ENCODE results near the gene SLC22A12. TPM values are rescaled to one million over a fixed set of nuclear protein-coding genes. Genes with fewer than 3 reads are reported as not detected.

SLC22A12 gene
- total and polyA plus RNA-seq, 2 of the 8 experiments (the other 6 are each of a cell fraction or from before 2014, with no cell fraction given), result not detected

DNA sequence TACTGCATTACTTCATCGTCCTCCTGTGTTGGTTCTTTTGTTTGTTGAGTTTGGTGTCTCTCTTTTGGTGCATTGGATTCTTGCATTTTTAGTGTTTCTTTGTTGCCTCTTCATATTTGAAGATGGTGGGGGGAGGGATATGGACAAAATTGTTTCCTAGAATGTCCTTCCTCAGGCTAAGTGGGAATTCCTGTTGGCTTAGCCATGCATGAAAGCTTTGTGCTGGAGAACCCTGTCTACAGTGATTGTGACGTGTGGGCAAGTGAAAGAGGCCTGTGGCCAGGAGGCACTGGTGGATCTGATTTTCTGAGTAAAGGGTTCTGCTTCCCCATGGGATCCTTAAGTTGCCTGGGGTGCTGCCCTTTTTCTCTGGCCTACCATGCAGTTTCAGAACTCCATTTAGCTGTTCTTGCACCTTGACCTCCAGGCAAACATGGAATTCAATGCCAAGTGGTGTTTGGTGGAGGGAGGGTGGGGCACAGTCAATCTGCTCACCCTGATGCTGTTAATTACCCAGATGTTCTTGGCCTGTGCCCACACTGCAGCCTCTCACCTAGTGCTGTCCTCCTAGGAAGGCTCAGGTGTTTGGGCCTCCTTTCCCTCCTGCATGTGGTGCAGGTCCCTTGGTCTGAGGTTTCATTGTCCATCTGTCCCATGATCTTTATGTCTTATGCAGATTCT is 46.3 kb upstream of the SLC22A12 start:
- no peak overlapping the region for H3K4ac ChIP-seq (replicated peaks; ENCODE audit: insufficient read length, low read depth, low read length)
- H2BK15ac ChIP-seq (ENCODE audit: low read length), result no peak overlapping the region
- ChIA-PET POLR2A (ENCODE audit: partially characterized antibody) (interaction anchor here (1.8 kb wide), 1 partner anchor 16 kb away, joined by 4 read pairs; no protein-coding TSS in a partner anchor), CTCF (ENCODE audit: partially characterized antibody) (interaction anchor here (1.0 to 11.3 kb wide), 2 partner anchors 95 to 105 kb away, joined by 3 to 84 read pairs; no protein-coding TSS in a partner anchor)
- H3K27me3 ChIP-seq (replicated peaks in 1 of 4; ENCODE audit: control insufficient read depth in 3 of 4, extremely low read depth in 1 of 4, insufficient read depth in 3 of 4, low read length in 3 of 4), result peaks cover 0 to 2% (median 1%) of the 10 kb centered on the region in 4 experiments; a peak in 3 of 7 replicates
- H3K79me2 ChIP-seq (ENCODE audit: control insufficient read depth in 1 of 2, insufficient read depth in 2 of 2, low read length in 2 of 2), result no peaks in the 10 kb centered on the region
- no peak overlapping the region for H3K9ac ChIP-seq (replicated peaks in 1 of 4; ENCODE audit: extremely low read depth in 1 of 4, low read depth in 3 of 4, low read length in 3 of 4)
- WGBS, 2 experiments (ENCODE audit: extremely low coverage in 1 of 2, insufficient coverage in 1 of 2, insufficient read length in 1 of 2, insufficient replicate concordance in 2 of 2, low coverage in 1 of 2, low lambda C conversion rate in 2 of 2, missing lambda C conversion rate in 1 of 2), result 81% methylated on average over 2 of the region's 2 CpGs; no CpG with 5 or more reads in 1 of the 2 experiments
- H4K5ac ChIP-seq (ENCODE audit: insufficient read length, low read depth, low read length), result no peak overlapping the region
- no peak overlapping the region for H2BK20ac ChIP-seq (ENCODE audit: low read length)
- H3K79me1 ChIP-seq (ENCODE audit: low read depth, low read length), result no peaks in the 10 kb centered on the region
- H4K91ac ChIP-seq (replicated peaks; ENCODE audit: insufficient read length, low read length), result no peak overlapping the region
- H3K27ac ChIP-seq (ENCODE audit: low read depth, low read length), result no peak overlapping the region
- no peaks in the 10 kb centered on the region for H4K20me1 ChIP-seq (replicated peaks in 1 of 2; ENCODE audit: control insufficient read depth in 1 of 2, insufficient read depth in 2 of 2, low read length in 2 of 2)
- H2BK5ac ChIP-seq (ENCODE audit: low read depth, low read length), result no peak overlapping the region
- H3K23me2 ChIP-seq (ENCODE audit: low read depth, low read length), result no peaks in the 10 kb centered on the region
- H2AK5ac ChIP-seq (ENCODE audit: low read depth, low read length), result no peak overlapping the region
- H3K4me2 ChIP-seq (ENCODE audit: insufficient read depth in 1 of 2, low read depth in 2 of 2, low read length in 2 of 2), result no peak overlapping the region
- no peak overlapping the region for H2BK120ac ChIP-seq (replicated peaks; ENCODE audit: low read depth, low read length)
- peaks cover 0 to 1% (median 0%) of the 10 kb centered on the region in 4 experiments; a peak in 1 of 7 replicates for H3K4me1 ChIP-seq (replicated peaks in 1 of 4; ENCODE audit: control insufficient read depth in 3 of 4, insufficient read depth in 4 of 4, low read length in 3 of 4)
- H3K4me3 ChIP-seq (ENCODE audit: extremely low read depth in 1 of 4, insufficient read depth in 2 of 4, low read depth in 3 of 4, low read length in 4 of 4), result no peak overlapping the region
- no peak overlapping the region for H3K18ac ChIP-seq (ENCODE audit: extremely low read depth, low read length)
- DNase-seq (ENCODE audit: low read depth in 1 of 2, low spot score in 2 of 2) (no peak), FAIRE-seq (no peak)
- no peak overlapping the region for H3K56ac ChIP-seq (replicated peaks; ENCODE audit: insufficient read length, low read depth, low read length)
- H3K23ac ChIP-seq (ENCODE audit: insufficient read length), result no peak overlapping the region
- H4K8ac ChIP-seq (ENCODE audit: extremely low read depth, insufficient read depth, low read length), result no peak overlapping the region
- H3K14ac ChIP-seq (ENCODE audit: insufficient read length), result no peak overlapping the region
- no peak overlapping the region for H2BK12ac ChIP-seq (ENCODE audit: low read depth, low read length)
- H3K9me3 ChIP-seq (ENCODE audit: insufficient read depth in 2 of 2, low read depth in 1 of 2, low read length in 1 of 2), result no peaks in the 10 kb centered on the region
- H2AFZ ChIP-seq (ENCODE audit: low read length), result no peak overlapping the region
- H3K36me3 ChIP-seq (ENCODE audit: control insufficient read depth in 2 of 4, insufficient read depth in 4 of 4, low read length in 3 of 4), result no peaks in the 10 kb centered on the region
- TF ChIP-seq GTF2F1 (IDR thresholded peaks at IDR 0.05; ENCODE audit: borderline replicate concordance, low read depth, low read length) (no peak), MAFK (IDR thresholded peaks at IDR 0.05; ENCODE audit: low read depth, low read length) (no peak), JUN (IDR thresholded peaks at IDR 0.05; ENCODE audit: low read depth, low read length) (no peak), CEBPB (IDR thresholded peaks at IDR 0.05; ENCODE audit: low read depth, low read length) (no peak), SIN3A (conservative IDR thresholded peaks at IDR 0.05 in 1 of 2, IDR thresholded peaks at IDR 0.05 in 1 of 2; ENCODE audit: low read depth in 1 of 2, low read length in 2 of 2) (no peak), FOSL1 (IDR thresholded peaks at IDR 0.05; ENCODE audit: insufficient read depth, low read depth, low read length) (no peak)
- TF ChIP-seq, protein P1, sequence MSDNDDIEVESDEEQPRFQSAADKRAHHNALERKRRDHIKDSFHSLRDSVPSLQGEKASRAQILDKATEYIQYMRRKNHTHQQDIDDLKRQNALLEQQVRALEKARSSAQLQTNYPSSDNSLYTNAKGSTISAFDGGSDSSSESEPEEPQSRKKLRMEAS (IDR thresholded peaks at IDR 0.05), result no peak

Data from H1 (cell line).